ENCODE results near the gene MEP1A. TPM values are rescaled to one million over a fixed set of nuclear protein-coding genes. Genes with fewer than 3 reads are reported as not detected.

MEP1A gene
- total and polyA plus RNA-seq, 9 of the 15 experiments (the other 6 are each of a cell fraction or from before 2014, with no cell fraction given), result not detected

DNA sequence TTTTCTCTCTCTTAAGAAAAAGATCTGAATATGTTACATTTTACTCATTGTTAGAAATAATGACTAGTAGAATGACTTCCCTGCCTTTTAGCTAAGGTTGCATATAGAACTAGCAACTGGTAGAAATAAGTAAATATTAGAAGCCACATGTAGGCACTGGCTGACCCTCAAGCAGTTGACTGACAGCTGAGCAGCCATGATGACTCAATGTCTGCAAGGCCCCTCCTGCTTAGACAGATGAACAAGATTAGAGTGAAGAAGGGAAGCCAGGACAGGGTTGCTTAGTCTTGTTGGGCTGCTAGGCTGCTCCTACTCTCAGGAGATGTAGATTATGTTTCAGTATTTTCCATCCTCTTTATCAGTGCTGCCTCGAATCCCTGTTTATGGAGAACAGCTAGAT, 6.5 kb downstream of the MEP1A start:
- TF ChIP-seq, protein P1, sequence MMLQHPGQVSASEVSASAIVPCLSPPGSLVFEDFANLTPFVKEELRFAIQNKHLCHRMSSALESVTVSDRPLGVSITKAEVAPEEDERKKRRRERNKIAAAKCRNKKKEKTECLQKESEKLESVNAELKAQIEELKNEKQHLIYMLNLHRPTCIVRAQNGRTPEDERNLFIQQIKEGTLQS (IDR thresholded peaks at IDR 0.05), result peak; percentile 37; the same call in 1 of the 2 replicates
- TF ChIP-seq, protein P1 (CRISPR knock-in tag; conservative IDR thresholded peaks at IDR 0.05), result no peak
- TF ChIP-seq NCOA6 (IDR thresholded peaks at IDR 0.05), result no peak
- TF ChIP-seq, protein P2, sequence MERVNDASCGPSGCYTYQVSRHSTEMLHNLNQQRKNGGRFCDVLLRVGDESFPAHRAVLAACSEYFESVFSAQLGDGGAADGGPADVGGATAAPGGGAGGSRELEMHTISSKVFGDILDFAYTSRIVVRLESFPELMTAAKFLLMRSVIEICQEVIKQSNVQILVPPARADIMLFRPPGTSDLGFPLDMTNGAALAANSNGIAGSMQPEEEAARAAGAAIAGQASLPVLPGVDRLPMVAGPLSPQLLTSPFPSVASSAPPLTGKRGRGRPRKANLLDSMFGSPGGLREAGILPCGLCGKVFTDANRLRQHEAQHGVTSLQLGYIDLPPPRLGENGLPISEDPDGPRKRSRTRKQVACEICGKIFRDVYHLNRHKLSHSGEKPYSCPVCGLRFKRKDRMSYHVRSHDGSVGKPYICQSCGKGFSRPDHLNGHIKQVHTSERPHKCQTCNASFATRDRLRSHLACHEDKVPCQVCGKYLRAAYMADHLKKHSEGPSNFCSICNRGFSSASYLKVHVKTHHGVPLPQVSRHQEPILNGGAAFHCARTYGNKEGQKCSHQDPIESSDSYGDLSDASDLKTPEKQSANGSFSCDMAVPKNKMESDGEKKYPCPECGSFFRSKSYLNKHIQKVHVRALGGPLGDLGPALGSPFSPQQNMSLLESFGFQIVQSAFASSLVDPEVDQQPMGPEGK (CRISPR knock-in tag; IDR thresholded peaks at IDR 0.05; ENCODE audit: borderline replicate concordance), result no peak
- TF ChIP-seq ZNF274 (IDR thresholded peaks at IDR 0.05; ENCODE audit: borderline replicate concordance, low read depth, low read length), result no peak
- TF ChIP-seq MEIS2 (IDR thresholded peaks at IDR 0.05; ENCODE audit: partially characterized antibody), result peak; percentile 6
- TF ChIP-seq, protein P3, sequence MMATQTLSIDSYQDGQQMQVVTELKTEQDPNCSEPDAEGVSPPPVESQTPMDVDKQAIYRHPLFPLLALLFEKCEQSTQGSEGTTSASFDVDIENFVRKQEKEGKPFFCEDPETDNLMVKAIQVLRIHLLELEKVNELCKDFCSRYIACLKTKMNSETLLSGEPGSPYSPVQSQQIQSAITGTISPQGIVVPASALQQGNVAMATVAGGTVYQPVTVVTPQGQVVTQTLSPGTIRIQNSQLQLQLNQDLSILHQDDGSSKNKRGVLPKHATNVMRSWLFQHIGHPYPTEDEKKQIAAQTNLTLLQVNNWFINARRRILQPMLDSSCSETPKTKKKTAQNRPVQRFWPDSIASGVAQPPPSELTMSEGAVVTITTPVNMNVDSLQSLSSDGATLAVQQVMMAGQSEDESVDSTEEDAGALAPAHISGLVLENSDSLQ (IDR thresholded peaks at IDR 0.05), result peak; percentile 88
- no peak overlapping the region for H3K4me3 ChIP-seq
- H3K9me3 ChIP-seq (replicated peaks; ENCODE audit: control insufficient read depth, insufficient read depth, low read depth, low read length), result no peaks in the 10 kb centered on the region
- H3K4me2 ChIP-seq (ENCODE audit: insufficient read depth, low read length), result no peak overlapping the region
- intact Hi-C loops (cut with micrococcal nuclease), result no loop called here
- FAIRE-seq (no peak), ATAC-seq (peak; percentile 51; the same call in 1 of the 3 replicates), DNase-seq (ENCODE audit: extremely low read depth in 1 of 4, low spot score in 3 of 4) (peak in 1 of 4 experiments; percentile 12)
- CTCF ChIA-PET (ENCODE audit: low intra/inter-chr PET ratio), result no interaction called here
- no peaks in the 10 kb centered on the region for H3K9me1 ChIP-seq (ENCODE audit: control insufficient read depth, insufficient read depth, low read length)
- in situ Hi-C loops (cut with MboI), result no loop called here
- H3K27me3 ChIP-seq (ENCODE audit: control insufficient read depth in 2 of 2, insufficient read depth in 2 of 2, low read length in 2 of 2), result no peaks in the 10 kb centered on the region
- POLR2A ChIA-PET, result no interaction called here
- no peaks in the 10 kb centered on the region for H3K79me2 ChIP-seq (ENCODE audit: control insufficient read depth, insufficient read depth, low read length)
- BruUV-seq (replicated peaks), result no TSS peak
- no peaks in the 10 kb centered on the region for H3K36me3 ChIP-seq (ENCODE audit: control insufficient read depth, insufficient read depth, low read length)
- H3K4me1 ChIP-seq (replicated peaks in 1 of 2; ENCODE audit: control insufficient read depth in 2 of 2, insufficient read depth in 2 of 2, low read length in 2 of 2), result no peaks in the 10 kb centered on the region
- H3K9ac ChIP-seq (ENCODE audit: insufficient read depth in 1 of 2, low read depth in 2 of 2, low read length in 2 of 2), result no peak overlapping the region
- WGBS (ENCODE audit: insufficient coverage, low coverage, missing lambda C conversion rate), result 6% methylated on average over 1 of the region's 1 CpG
- H3K27ac ChIP-seq (ENCODE audit: extremely low read depth, low read depth, low read length), result no peak overlapping the region
- H4K20me1 ChIP-seq (replicated peaks; ENCODE audit: control insufficient read depth, insufficient read depth, low read length), result no peaks in the 10 kb centered on the region
- H2AFZ ChIP-seq (ENCODE audit: low read depth, low read length), result no peak overlapping the region

Data from K562 (cell line).